ENCODE results near the gene COL20A1. TPM values are rescaled to one million over a fixed set of nuclear protein-coding genes. Genes with fewer than 3 reads are reported as not detected.

The COL20A1 gene
- total and polyA plus RNA-seq, 4 donors, result 0.06 to 0.09 TPM; not detected in 2

DNA sequence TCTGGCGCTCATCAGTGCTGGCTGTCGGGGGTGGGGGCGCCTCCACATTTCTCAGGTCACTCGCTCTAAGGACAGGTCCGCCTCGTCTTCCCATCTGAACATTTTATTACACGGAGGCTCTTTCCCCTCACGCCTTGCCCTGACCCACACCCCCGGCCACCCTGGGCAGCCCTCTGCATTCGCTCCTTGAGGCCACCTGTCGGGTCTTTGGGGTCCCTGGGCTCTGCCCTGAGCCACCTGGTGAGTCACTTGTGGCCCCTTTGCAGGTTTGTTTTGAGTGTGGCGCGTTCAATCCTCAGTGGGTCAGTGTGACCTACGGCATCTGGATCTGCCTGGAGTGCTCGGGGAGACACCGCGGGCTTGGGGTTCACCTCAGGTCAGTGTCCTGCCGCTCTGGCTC, 17.2 kb upstream of the COL20A1 start:
- Histone ChIP-seq H3K27ac (ENCODE audit: low read depth in 1 of 2, low read length in 1 of 2) (no peak overlapping the region), H3K9ac (ENCODE audit: insufficient read depth in 1 of 2, low read length in 2 of 2) (no peak overlapping the region), H3K36me3 (ENCODE audit: control insufficient read depth in 4 of 4, insufficient read depth in 4 of 4, low read length in 4 of 4) (peaks cover 0 to 46% (median 1%) of the 10 kb centered on the region in 4 donors), H3K4me1 (ENCODE audit: control insufficient read depth in 5 of 5, insufficient read depth in 5 of 5, low read length in 5 of 5) (peaks cover 0 to 26% (median 7%) of the 10 kb centered on the region in 5 donors), H3K4me3 (no peak overlapping the region), H3K27me3 (ENCODE audit: control insufficient read depth in 3 of 3, insufficient read depth in 3 of 3, low read length in 2 of 3) (no peaks in the 10 kb centered on the region), H3K9me3 (ENCODE audit: control insufficient read depth in 4 of 4, insufficient read depth in 3 of 4, low read length in 3 of 4) (no peaks in the 10 kb centered on the region)
- no peak for TF ChIP-seq CTCF (IDR thresholded peaks at IDR 0.05; ENCODE audit: control extremely low read depth, extremely low read depth)
- 94 to 95% methylated on average over 18 of the region's 18 CpGs for WGBS, 2 donors
- DNase-seq (no peak), ATAC-seq (ENCODE audit: insufficient read depth, low FRiP score) (no peak)

DNA sequence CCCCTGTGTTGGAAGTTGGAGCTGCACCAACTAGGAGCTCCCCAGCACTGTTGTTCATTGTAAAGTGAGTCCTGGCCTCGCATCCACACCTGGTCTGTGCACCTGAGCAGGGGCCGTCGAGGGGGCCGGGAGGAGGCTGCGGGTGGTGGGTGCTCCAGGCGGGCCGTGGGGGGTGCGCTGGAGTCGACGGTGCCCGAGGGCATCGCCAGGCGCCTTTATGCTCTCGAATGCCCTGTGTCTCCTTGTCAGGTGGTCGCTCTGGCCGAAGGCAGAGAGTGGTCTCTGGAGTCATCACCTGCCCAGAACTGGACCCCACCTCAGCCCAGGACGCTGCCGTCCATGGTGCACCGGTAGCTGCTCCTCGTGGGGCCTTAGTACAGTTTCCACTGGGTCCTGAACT, 16.0 kb upstream of the COL20A1 start:
- Histone ChIP-seq H3K27ac (ENCODE audit: low read depth in 1 of 2, low read length in 1 of 2) (no peak overlapping the region), H3K4me3 (no peak overlapping the region), H3K9ac (ENCODE audit: insufficient read depth in 1 of 2, low read length in 2 of 2) (no peak overlapping the region), H3K27me3 (ENCODE audit: control insufficient read depth in 3 of 3, insufficient read depth in 3 of 3, low read length in 2 of 3) (no peaks in the 10 kb centered on the region), H3K9me3 (ENCODE audit: control insufficient read depth in 4 of 4, insufficient read depth in 3 of 4, low read length in 3 of 4) (no peaks in the 10 kb centered on the region), H3K4me1 (ENCODE audit: control insufficient read depth in 5 of 5, insufficient read depth in 5 of 5, low read length in 5 of 5) (peaks cover 0 to 17% (median 7%) of the 10 kb centered on the region in 5 donors), H3K36me3 (ENCODE audit: control insufficient read depth in 4 of 4, insufficient read depth in 4 of 4, low read length in 4 of 4) (peaks cover 0 to 56% (median 3%) of the 10 kb centered on the region in 4 donors)
- ATAC-seq (ENCODE audit: insufficient read depth, low FRiP score) (no peak), DNase-seq (no peak)
- 96 to 98% methylated on average over 20 of the region's 20 CpGs for WGBS, 2 donors
- TF ChIP-seq CTCF (IDR thresholded peaks at IDR 0.05; ENCODE audit: control extremely low read depth, extremely low read depth), result no peak

- no peak overlapping the region for H3K9ac ChIP-seq (ENCODE audit: insufficient read depth in 1 of 2, low read length in 2 of 2)
- no peak overlapping the region for H3K4me3 ChIP-seq
- TF ChIP-seq CTCF (IDR thresholded peaks at IDR 0.05; ENCODE audit: control extremely low read depth, extremely low read depth), result no peak
- H3K36me3 ChIP-seq (ENCODE audit: control insufficient read depth in 4 of 4, insufficient read depth in 4 of 4, low read length in 4 of 4), result peaks cover 0 to 62% (median 4%) of the 10 kb centered on the region in 4 donors
- DNase-seq (no peak), ATAC-seq (ENCODE audit: insufficient read depth, low FRiP score) (no peak)
- no peaks in the 10 kb centered on the region for H3K9me3 ChIP-seq (ENCODE audit: control insufficient read depth in 4 of 4, insufficient read depth in 3 of 4, low read length in 3 of 4)
- peaks cover 0 to 16% (median 7%) of the 10 kb centered on the region in 5 donors for H3K4me1 ChIP-seq (ENCODE audit: control insufficient read depth in 5 of 5, insufficient read depth in 5 of 5, low read length in 5 of 5)
- H3K27me3 ChIP-seq (ENCODE audit: control insufficient read depth in 3 of 3, insufficient read depth in 3 of 3, low read length in 2 of 3), result no peaks in the 10 kb centered on the region
- 96 to 97% methylated on average over 30 of the region's 30 CpGs for WGBS, 2 donors
- no peak overlapping the region for H3K27ac ChIP-seq (ENCODE audit: low read depth in 1 of 2, low read length in 1 of 2)
These were observed 15.3 kb upstream of the COL20A1 start for GRCh38 chr20:63277466-63278272.
